LNCAP (cell line): ENCODE measurements around the gene MYO9B.

ENCODE experiments used
- TF ChIP-seq, protein P1 (sequence below): fragments of 450-650 bp; IDR thresholded peaks from 2 replicates; pipeline ENCODE4 v1.5.1; 2017; ENCODE audit warnings: mild to moderate bottlenecking

MYO9B gene

GRCh38 chr19:17069193-17069592, 6.4 kb upstream of the MYO9B start:
- TF ChIP-seq, protein P1, sequence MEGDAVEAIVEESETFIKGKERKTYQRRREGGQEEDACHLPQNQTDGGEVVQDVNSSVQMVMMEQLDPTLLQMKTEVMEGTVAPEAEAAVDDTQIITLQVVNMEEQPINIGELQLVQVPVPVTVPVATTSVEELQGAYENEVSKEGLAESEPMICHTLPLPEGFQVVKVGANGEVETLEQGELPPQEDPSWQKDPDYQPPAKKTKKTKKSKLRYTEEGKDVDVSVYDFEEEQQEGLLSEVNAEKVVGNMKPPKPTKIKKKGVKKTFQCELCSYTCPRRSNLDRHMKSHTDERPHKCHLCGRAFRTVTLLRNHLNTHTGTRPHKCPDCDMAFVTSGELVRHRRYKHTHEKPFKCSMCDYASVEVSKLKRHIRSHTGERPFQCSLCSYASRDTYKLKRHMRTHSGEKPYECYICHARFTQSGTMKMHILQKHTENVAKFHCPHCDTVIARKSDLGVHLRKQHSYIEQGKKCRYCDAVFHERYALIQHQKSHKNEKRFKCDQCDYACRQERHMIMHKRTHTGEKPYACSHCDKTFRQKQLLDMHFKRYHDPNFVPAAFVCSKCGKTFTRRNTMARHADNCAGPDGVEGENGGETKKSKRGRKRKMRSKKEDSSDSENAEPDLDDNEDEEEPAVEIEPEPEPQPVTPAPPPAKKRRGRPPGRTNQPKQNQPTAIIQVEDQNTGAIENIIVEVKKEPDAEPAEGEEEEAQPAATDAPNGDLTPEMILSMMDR, result no peak

DNA sequence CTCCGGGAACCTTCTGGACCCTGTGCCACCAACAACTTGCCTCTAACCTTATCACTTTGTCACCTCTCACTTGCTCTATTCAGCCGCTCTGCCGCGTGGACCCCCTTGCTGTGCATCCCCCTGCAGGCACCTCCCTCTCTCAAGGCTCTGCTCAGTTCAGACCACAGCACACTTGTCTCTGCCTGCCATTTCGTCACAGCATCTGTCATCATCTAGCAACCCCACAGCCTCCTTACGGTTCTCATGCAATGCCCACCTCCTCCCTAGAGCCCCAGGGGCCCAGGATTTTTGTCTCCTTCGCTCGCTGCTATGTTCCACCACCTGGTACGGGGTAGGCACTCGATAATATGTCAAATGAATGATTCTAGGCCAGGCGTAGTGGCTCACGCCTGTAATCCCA, 5.2 kb upstream of the MYO9B start:
- TF ChIP-seq, protein P1, result no peak

DNA sequence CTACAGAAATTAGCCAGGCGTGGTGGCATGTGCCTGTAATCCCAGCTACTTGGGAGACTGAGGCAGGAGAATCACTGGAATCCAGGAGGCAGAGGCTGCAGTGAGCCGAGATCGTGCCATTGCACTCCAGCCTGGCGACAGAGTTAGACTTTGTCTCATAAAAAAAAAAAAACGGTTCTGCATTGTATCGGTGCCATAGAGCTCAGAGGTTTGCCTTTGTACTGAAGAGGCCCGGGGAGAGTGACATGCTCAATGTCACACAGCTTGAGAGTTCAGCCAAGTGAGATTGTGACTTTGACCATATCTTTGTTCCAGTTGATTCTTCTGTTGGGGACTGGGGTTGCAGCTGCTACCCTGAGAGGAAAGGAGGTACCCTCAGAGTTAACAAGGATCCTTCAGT, 4.7 kb upstream of the MYO9B start:
- TF ChIP-seq, protein P1, result no peak

GRCh38 chr19:17073869-17074633, 1.5 kb upstream of the MYO9B start:
- TF ChIP-seq, protein P1, result no peak

DNA sequence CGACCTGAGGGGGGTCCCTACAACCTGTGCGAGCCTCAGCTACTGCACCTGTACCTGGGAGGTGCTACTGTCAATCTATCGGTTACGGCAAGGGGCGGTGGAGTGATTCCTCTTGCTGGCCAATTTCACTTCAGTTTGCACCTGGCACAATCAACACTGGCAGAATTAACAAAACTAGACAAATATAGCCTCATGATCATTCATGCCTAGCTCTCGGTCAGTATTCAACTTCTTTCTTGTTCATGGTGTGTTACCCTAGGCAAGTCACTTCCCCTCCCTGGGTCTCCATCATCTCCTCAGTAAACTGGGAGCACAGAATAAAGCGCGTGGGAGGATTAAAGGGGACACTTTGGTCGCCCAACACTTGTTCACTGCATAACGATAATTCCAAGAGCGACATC, 943 bp upstream of the MYO9B start:
- TF ChIP-seq, protein P1, result no peak

DNA sequence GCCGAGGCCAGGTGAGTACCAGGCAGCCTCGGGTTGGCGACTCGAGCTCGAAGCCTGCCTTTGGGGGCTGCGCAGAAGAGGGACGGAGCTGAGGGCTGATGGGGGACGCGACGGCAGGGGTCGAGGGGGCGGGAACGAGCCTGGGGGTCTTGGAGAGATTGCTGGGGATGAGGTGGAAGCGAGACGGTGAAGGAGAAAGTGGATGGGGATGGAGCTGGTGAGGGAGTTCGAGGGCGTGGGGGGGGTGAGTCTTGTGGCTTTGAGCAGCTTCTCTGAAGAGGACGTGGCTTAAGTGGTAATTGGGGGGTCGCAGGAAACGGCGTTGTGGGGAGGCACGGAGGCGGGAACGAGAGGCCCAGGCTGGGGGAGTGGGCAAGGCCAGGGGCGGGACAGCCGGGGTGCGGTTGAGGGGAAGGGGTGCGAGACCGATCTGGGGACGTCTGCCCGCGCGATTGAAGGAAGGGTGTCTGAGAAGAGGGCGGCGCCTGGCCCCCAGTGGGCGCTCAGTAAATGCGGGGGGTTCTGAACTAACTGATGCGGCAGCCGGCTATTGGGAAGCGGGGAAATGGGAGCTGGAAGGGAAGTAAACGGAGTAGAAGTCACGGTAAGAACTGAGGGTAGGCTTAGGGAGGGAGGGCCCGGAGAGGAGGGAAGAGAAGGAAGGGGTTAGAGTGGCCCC, 426 bp downstream of the MYO9B start:
- TF ChIP-seq, protein P1, result no peak

GRCh38 chr19:17076543-17076991, 990 bp downstream of the MYO9B start:
- TF ChIP-seq, protein P1, result no peak
